Peyer's patch (tissue), 4 donors: ENCODE data around the gene MYOZ3. TPM values are rescaled to one million over a fixed set of nuclear protein-coding genes. Genes with fewer than 3 reads are reported as not detected.

Experiments used
- DNase-seq, 3 donors: peaks; one replicate each; pipeline ENCODE4 v3.0.0-alpha.2; 2017 to 2019
- H3K27ac ChIP-seq, 4 donors: fragments of 200-600 bp; sonication (generic); one replicate each; pipeline ENCODE4 v1.5.1; 2016 to 2019
- H3K27me3 ChIP-seq, 2 donors: fragments of 200-600 bp; sonication (generic); one replicate each; pipeline ENCODE4 v1.5.1; 2019
- H3K36me3 ChIP-seq, 3 donors: fragments of 200-600 bp; sonication (generic); one replicate each; pipeline ENCODE4 v1.5.1; 2016 to 2019
- H3K4me1 ChIP-seq, 4 donors: fragments of 200-600 bp; sonication (generic); one replicate each; pipeline ENCODE4 v1.5.1; 2016 to 2019
- H3K4me3 ChIP-seq, 4 donors: fragments of 200-600 bp; sonication (generic); 1 replicate in 3 of 4; 2 replicates in 1 of 4; pipeline ENCODE4 v1.5.1; 2016 to 2019; ENCODE audit warnings: mild to moderate bottlenecking in 1 of 4
- H3K9me3 ChIP-seq, 4 donors: fragments of 200-600 bp; sonication (generic); one replicate each; pipeline ENCODE4 v1.5.1; 2016 to 2019; ENCODE audit warnings: mild to moderate bottlenecking in 1 of 4
- CTCF ChIP-seq, 6 experiments: fragments of 450-650 bp in 4 of 6; fragments of 200-600 bp in 2 of 6; sonication (generic) in 1 of 6; IDR thresholded peaks; one replicate each; pipeline ENCODE4 v1.5.1; 2017 to 2019; ENCODE audit warnings: antibody characterized with exemption in 6 of 6, mild to moderate bottlenecking in 3 of 6, moderate library complexity in 1 of 6
- POLR2A ChIP-seq, 2 donors: fragments of 450-650 bp; IDR thresholded peaks; one replicate each; pipeline ENCODE4 v1.5.1; 2017; ENCODE audit warnings: antibody characterized with exemption in 2 of 2, mild to moderate bottlenecking in 2 of 2, moderate library complexity in 2 of 2
- total RNA-seq, 4 donors: library from RNA; depleted of rRNA; stranded (reverse); fragments of >200 nt; gene quantifications; one replicate each; pipeline ENCODE4 v1.1.0, GENCODE V29; 2016

Gene MYOZ3
- total RNA-seq, 4 donors from 2014 or later: 0.54 TPM; not detected in 3

DNA sequence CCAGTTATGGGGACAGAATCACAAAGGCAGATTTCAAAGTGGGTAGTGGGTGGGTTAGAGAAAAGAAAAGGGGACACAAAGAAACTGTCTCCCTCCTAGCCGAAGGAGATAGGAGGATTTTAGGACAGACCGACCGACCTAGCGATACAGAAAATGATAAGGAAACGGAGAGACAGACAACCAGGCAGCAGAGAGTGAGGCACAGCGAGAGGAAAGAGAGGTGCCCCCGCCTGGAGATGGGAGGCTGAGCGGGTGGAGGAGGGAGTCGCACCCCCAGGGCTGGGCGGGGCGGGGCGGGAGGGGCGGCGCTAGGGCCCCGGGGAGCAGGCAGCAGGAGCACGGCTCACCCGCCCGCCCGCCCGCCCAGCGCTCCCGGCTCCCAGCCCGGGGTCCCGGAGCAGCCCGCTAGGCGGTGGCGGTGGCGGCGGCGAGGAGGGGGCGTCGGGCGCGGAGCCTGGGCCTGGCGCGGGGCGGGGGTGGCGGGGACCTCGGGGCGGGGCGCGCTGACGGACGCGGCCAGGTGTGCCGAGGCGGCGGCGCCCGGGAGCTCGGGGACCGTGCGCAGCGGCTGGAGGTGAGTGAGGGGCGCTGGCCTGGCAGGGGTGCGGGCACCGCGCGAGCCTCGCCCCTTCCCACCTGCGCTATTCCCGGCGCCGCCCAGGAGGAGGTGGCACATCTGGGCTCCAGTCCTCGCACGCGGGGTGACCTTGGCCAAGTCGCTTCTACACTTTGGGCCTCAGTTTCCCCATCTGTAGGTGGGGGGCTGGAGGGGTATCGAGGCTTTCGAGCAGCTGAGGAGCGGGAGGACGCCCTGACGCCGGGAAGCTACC is 36.5 kb upstream of the MYOZ3 start:
- Histone ChIP-seq H3K27me3 (no peaks in the 10 kb centered on the region), H3K27ac (peak overlapping the region; percentile 70 to 94 (median 85)), H3K4me3 (peak overlapping the region; percentile 59 to 89 (median 77)), H3K9me3 (no peaks in the 10 kb centered on the region), H3K36me3 (peaks cover 0 to 2% (median 0%) of the 10 kb centered on the region in 3 donors), H3K4me1 (peaks cover 0 to 42% (median 10%) of the 10 kb centered on the region in 4 donors)
- DNase-seq: peak in 2 of 3 donors; percentile 34 to 69
- peak in 1 of 6 experiments; percentile 7 for TF ChIP-seq CTCF (IDR thresholded peaks at IDR 0.05)
- no peak for TF ChIP-seq POLR2A (IDR thresholded peaks at IDR 0.05)

DNA sequence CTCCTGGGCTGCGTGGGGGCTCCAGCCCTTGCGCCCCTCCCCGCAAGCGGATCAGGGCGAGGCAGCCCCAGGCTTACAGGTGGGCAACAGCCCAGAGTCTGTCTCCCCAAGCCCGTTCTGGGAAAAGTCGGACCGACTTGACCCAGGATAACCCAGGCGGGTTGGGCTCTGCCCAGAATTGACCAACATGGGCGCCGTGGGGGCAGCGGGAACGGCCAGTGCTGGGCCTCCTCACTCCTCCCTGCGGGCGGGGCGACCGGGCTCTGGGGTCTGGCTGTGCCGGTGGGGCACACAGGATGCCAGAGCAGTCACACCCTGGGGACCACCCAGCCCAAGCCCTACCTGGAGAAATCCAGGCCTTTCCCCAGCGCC is 35.9 kb upstream of the MYOZ3 start:
- no peaks in the 10 kb centered on the region for H3K27me3 ChIP-seq
- H3K4me3 ChIP-seq: peak overlapping the region; percentile 59 to 89 (median 77)
- peak overlapping the region; percentile 70 to 94 (median 85) for H3K27ac ChIP-seq
- H3K4me1 ChIP-seq: peaks cover 0 to 42% (median 10%) of the 10 kb centered on the region in 4 donors
- no peaks in the 10 kb centered on the region for H3K9me3 ChIP-seq
- H3K36me3 ChIP-seq: peaks cover 0 to 8% (median 0%) of the 10 kb centered on the region in 3 donors
- TF ChIP-seq POLR2A (IDR thresholded peaks at IDR 0.05) (no peak), CTCF (IDR thresholded peaks at IDR 0.05) (no peak)
- DNase-seq: no peak

- no peaks in the 10 kb centered on the region for H3K27me3 ChIP-seq
- peak in 1 of 3 donors; percentile 37 for DNase-seq
- peaks cover 0 to 9% (median 0%) of the 10 kb centered on the region in 3 donors for H3K36me3 ChIP-seq
- peak overlapping the region; percentile 70 to 94 (median 85) for H3K27ac ChIP-seq
- peaks cover 0 to 42% (median 10%) of the 10 kb centered on the region in 4 donors for H3K4me1 ChIP-seq
- H3K4me3 ChIP-seq: peak overlapping the region; percentile 59 to 89 (median 77)
- TF ChIP-seq CTCF (IDR thresholded peaks at IDR 0.05) (no peak), POLR2A (IDR thresholded peaks at IDR 0.05) (no peak)
- no peaks in the 10 kb centered on the region for H3K9me3 ChIP-seq
Observed at GRCh38 chr5:150625831-150626746, 35.0 kb upstream of the MYOZ3 start.

GRCh38 chr5:150626853-150627276 is 34.2 kb upstream of the MYOZ3 start:
- peak overlapping the region; percentile 70 to 94 (median 85) for H3K27ac ChIP-seq
- H3K9me3 ChIP-seq: no peaks in the 10 kb centered on the region
- TF ChIP-seq POLR2A (IDR thresholded peaks at IDR 0.05) (peak in 1 of 2 donors; percentile 15), CTCF (IDR thresholded peaks at IDR 0.05) (no peak)
- H3K36me3 ChIP-seq: peaks cover 0 to 9% (median 0%) of the 10 kb centered on the region in 3 donors
- peaks cover 0 to 42% (median 10%) of the 10 kb centered on the region in 4 donors for H3K4me1 ChIP-seq
- DNase-seq: no peak
- no peaks in the 10 kb centered on the region for H3K27me3 ChIP-seq
- H3K4me3 ChIP-seq: peak overlapping the region in 3 of 4 donors; percentile 16 to 85 (median 69)
